Fibroblast of skin of left quadriceps (primary cell): ENCODE results near the gene GPI.

Source experiments
- DNase-seq, 2 experiments: peaks; one replicate each; pipeline ENCODE4 v3.0.0-alpha.2; 2013; ENCODE audit warnings: low read depth in 2 of 2

The GPI gene

GRCh38 chr19:34404109-34404909 is 39.3 kb downstream of the GPI start, which contains the start of gene PDCD2L:
TSS of gene PDCD2L (plus strand) at chr19:34404399. CDS start at chr19:34404431, 32 bp downstream.
- peak; percentile 68 to 73 for DNase-seq

GRCh38 chr19:34405892-34406660 is 41.1 kb downstream of the GPI start:
- DNase-seq: no peak

- no peak for DNase-seq
Measured at GRCh38 chr19:34408411-34408810, 43.4 kb downstream of the GPI start.

- no peak for DNase-seq
Measured at GRCh38 chr19:34409189-34410164, 44.5 kb downstream of the GPI start.

GRCh38 chr19:34411216-34411615 is 46.2 kb downstream of the GPI start:
- DNase-seq: no peak

GRCh38 chr19:34416021-34416545 is 51.1 kb downstream of the GPI start:
- no peak for DNase-seq

- no peak for DNase-seq
Measured at GRCh38 chr19:34418300-34418699, 53.3 kb downstream of the GPI start.

GRCh38 chr19:34426096-34426661 is 61.2 kb downstream of the GPI start:
- DNase-seq: no peak

- no peak for DNase-seq
Measured at GRCh38 chr19:34428549-34429285, 63.7 kb downstream of the GPI start.

GRCh38 chr19:34429553-34429952 is 64.6 kb downstream of the GPI start:
- DNase-seq: no peak

GRCh38 chr19:34430738-34431625 is 66.0 kb downstream of the GPI start:
- no peak for DNase-seq

- no peak for DNase-seq
Measured at GRCh38 chr19:34431681-34432402, 66.8 kb downstream of the GPI start.

- DNase-seq: no peak
Measured at GRCh38 chr19:34432797-34433196, 67.8 kb downstream of the GPI start.

- DNase-seq: no peak
Measured at GRCh38 chr19:34436716-34437115, 71.7 kb downstream of the GPI start.

- no peak for DNase-seq
Measured at GRCh38 chr19:34448191-34448590, 83.2 kb downstream of the GPI start.
